Myometrial cell (primary cell): Measurements from ENCODE around the gene RNASE11. TPM values are rescaled to one million over a fixed set of nuclear protein-coding genes. Genes with fewer than 3 reads are reported as not detected.

Source experiments
- total RNA-seq: library from RNA; depleted of rRNA; stranded (reverse); fragments of >200 nt; gene quantifications from 2 replicates; pipeline ENCODE4 v1.2.3, GENCODE V29; 2015

RNASE11 gene
- not detected in 2 replicates for total RNA-seq

DNA sequence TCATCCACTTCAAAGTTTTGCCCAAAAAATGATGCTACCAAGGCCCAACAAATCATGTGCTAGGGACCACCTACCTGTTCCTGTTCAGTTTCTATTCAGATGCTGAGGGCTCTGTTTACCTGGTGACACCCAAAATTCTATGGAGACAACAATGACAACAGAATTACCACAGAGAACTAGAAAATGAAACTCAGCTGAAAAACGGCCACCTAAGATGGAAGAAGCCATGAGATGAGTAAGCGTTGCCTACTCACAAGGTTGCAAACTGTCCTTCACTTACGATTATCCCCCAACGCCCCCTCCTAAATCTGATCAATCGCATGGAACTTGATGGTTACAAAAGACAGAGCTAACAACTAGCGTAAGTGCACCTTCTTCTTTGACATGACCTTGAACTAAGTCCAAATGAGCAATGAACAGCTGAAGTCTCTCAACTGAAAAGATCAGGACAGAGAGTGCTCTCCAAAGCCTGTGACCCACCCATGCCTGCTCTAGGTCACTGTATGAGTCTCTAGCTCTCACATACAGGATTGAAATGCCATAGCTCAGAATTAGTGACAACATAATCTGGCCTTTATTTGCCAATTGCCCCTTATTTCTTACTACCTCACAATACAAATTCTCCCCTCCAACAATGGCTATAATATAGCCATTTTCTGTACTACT is at the start of gene RNASE11:
Gene RNASE11, minus strand, starts transcription at position 513 of the 666 bp plus-strand sequence.

DNA sequence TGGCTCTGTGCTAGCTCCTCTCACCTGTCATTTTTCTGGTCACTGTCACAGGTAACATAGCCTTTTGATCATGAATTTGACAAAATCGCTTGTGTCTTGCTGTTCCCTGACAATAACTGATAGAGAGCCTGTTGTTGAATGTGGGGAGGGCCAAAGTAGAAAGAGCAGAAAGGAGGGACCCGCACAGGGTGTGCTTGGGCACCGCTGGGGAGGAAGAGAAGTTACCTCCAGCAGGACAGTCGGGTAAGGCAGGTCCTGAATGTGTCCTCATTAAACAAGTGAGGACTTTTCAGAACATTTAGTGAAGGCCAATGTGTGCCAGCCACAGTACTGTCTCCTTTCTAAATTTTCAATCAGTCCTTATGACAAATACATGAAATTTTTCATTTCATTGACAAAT is 3.4 kb upstream of the RNASE11 start, which contains the start of gene RNASE12:
Gene RNASE12, minus strand, starts transcription at position 142 of the 400 bp plus-strand sequence. CDS start 653 bp downstream, outside the sequence.

DNA sequence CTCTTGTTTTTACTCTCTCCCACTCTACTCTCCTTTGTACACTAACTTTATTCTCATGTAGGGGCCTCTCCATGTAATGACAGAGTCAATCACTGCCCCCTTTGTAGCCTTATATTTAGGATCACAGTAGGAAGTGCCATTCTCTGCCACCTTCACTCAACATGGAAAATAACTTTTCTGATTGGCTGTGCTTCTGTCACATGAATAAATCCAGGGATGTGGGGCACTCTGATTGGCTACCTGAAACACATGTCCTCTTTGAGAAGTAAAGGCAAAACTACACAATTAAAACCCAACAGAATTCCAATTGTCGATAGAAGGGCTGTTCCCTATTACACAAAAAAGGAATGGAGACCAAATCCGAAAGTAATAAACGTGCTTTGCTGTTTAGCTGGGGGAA is 26.8 kb downstream of the RNASE11 start, which contains the start of gene RNASE9:
Gene RNASE9, minus strand, starts transcription at position 87 of the 400 bp plus-strand sequence.

Other genes starting within 250 kb of the RNASE11 start
- gene PARP2, start 244.4 kb downstream of the RNASE11 start, total RNA-seq, result 13.5 and 17.9 TPM in 2 replicates
- gene TEP1, start 174.5 kb downstream of the RNASE11 start, total RNA-seq, result 11.5 and 22.2 TPM in 2 replicates
- gene KLHL33, start 151.8 kb downstream of the RNASE11 start, total RNA-seq, result under 0.01 and 0.35 TPM in 2 replicates
- gene OSGEP, start 133.2 kb downstream of the RNASE11 start, total RNA-seq, result 15.6 and 38.3 TPM in 2 replicates
- 204 and 223 TPM in 2 replicates for gene APEX1, start 132.8 kb downstream of the RNASE11 start, total RNA-seq
- gene PIP4P1, start 126.6 kb downstream of the RNASE11 start, total RNA-seq, result 12.6 and 15.3 TPM in 2 replicates
- 45.9 and 55.4 TPM in 2 replicates for gene PNP, start 118.6 kb downstream of the RNASE11 start, total RNA-seq
- not detected in 2 replicates for gene RNASE10, start 82.5 kb downstream of the RNASE11 start, total RNA-seq
- gene RNASE9, start 27.0 kb downstream of the RNASE11 start, total RNA-seq, result not detected in 2 replicates
- gene RNASE12, start 3.4 kb upstream of the RNASE11 start, total RNA-seq, result not detected in 2 replicates
- not detected in 2 replicates for gene OR6S1, start 53.7 kb upstream of the RNASE11 start, total RNA-seq
- 14.7 and 15.8 TPM in 2 replicates for gene RNASE4, start 96.6 kb upstream of the RNASE11 start, total RNA-seq
- gene ANG, start 100.8 kb upstream of the RNASE11 start, total RNA-seq, result 7.5 and 12.1 TPM in 2 replicates
- gene EDDM3A, start 157.9 kb upstream of the RNASE11 start, total RNA-seq, result not detected in 2 replicates
- gene EDDM3B, start 180.4 kb upstream of the RNASE11 start, total RNA-seq, result not detected in 2 replicates
- not detected in 2 replicates for gene RNASE6, start 193.3 kb upstream of the RNASE11 start, total RNA-seq
- gene RNASE1, start 214.8 kb upstream of the RNASE11 start, total RNA-seq, result not detected in 2 replicates